H1 (cell line): Measurements from ENCODE around the gene PARP16. TPM values are rescaled to one million over a fixed set of nuclear protein-coding genes. Genes with fewer than 3 reads are reported as not detected.

Experiments
- CTCF ChIA-PET: fragments of 300-600 bp; sonication (Branson Sonifier 250); formaldehyde crosslinking; loops from one replicate; lab custom pipeline; 2021; ENCODE audit not compliant: partially characterized antibody; lab: Charles Lee
- POLR2A ChIA-PET: fragments of 300-600 bp; sonication (Branson Sonifier 250); formaldehyde crosslinking; loops from one replicate; lab custom pipeline; 2021; ENCODE audit warnings: inconsistent platforms; ENCODE audit not compliant: partially characterized antibody; lab: Charles Lee
- DNase-seq, 2 experiments: peaks; one replicate each; pipeline versions ENCODE4 v3.0.0 to v3.0.0-alpha.2; 2010 to 2022; ENCODE audit warnings: low spot score in 2 of 2, low read depth in 1 of 2, mixed read lengths in 1 of 2
- FAIRE-seq: peaks from 2 replicates; lab custom pipeline; 2011; peaks lifted over from hg19 to GRCh38; lab: Jason Lieb, UNC
- H2AFZ ChIP-seq: 2 replicates; pipeline ENCODE4 v1.8.1; 2012; ENCODE audit warnings: low read length, inconsistent platforms
- H2AK5ac ChIP-seq: 2 replicates; pipeline ENCODE4 v1.6.1; 2013; ENCODE audit warnings: low read depth, low read length
- H2BK120ac ChIP-seq: replicated peaks from 2 replicates; pipeline ENCODE3; 2013; ENCODE audit warnings: low read depth, low read length, inconsistent platforms
- H2BK12ac ChIP-seq: 2 replicates; pipeline ENCODE4 v1.6.1; 2013; ENCODE audit warnings: low read depth, low read length
- H2BK15ac ChIP-seq: 2 replicates; pipeline ENCODE4 v1.6.1; 2013; ENCODE audit warnings: low read length
- H2BK20ac ChIP-seq: 2 replicates; pipeline ENCODE4 v1.6.1; 2013; ENCODE audit warnings: low read length
- H2BK5ac ChIP-seq: 2 replicates; pipeline ENCODE4 v1.6.1; 2013; ENCODE audit warnings: low read depth, low read length
- H3K14ac ChIP-seq: 2 replicates; pipeline ENCODE4 v1.6.1; 2013; ENCODE audit warnings: inconsistent platforms; ENCODE audit not compliant: insufficient read length
- H3K18ac ChIP-seq: 2 replicates; pipeline ENCODE4 v1.6.1; 2013; ENCODE audit warnings: low read length; ENCODE audit errors: extremely low read depth
- H3K23ac ChIP-seq: 2 replicates; pipeline ENCODE4 v1.6.1; 2013; ENCODE audit warnings: inconsistent platforms; ENCODE audit not compliant: insufficient read length
- H3K23me2 ChIP-seq: 2 replicates; pipeline ENCODE4 v1.6.1; 2013; ENCODE audit warnings: low read depth, low read length
- H3K27ac ChIP-seq: 2 replicates; pipeline ENCODE4 v1.6.1; 2011; ENCODE audit warnings: low read depth, low read length, inconsistent platforms
- H3K27me3 ChIP-seq, 4 experiments: replicated peaks in 1 of 4; 1 replicate in 1 of 4; 2 replicates in 3 of 4; pipeline versions ENCODE4 v1.6.1 to v1.8.1; 2011 to 2013; ENCODE audit warnings: low read length in 3 of 4, mild to moderate bottlenecking in 3 of 4, inconsistent platforms in 2 of 4, mixed read lengths in 2 of 4, moderate library complexity in 1 of 4; ENCODE audit not compliant: control insufficient read depth in 3 of 4, insufficient read depth in 3 of 4; ENCODE audit errors: extremely low read depth in 1 of 4
- H3K36me3 ChIP-seq, 4 experiments: 2 replicates each; pipeline versions ENCODE4 v1.6.1 to v1.8.1; 2011 to 2013; ENCODE audit warnings: mild to moderate bottlenecking in 4 of 4, low read length in 3 of 4, moderate library complexity in 2 of 4, control low read depth in 1 of 4, inconsistent platforms in 1 of 4; ENCODE audit not compliant: insufficient read depth in 4 of 4, control insufficient read depth in 2 of 4
- H3K4ac ChIP-seq: replicated peaks from 2 replicates; pipeline ENCODE3; 2013; ENCODE audit warnings: low read length, low read depth, mixed read lengths, inconsistent platforms; ENCODE audit not compliant: insufficient read length
- H3K4me1 ChIP-seq, 4 experiments: replicated peaks in 1 of 4; 1 replicate in 1 of 4; 2 replicates in 3 of 4; pipeline versions ENCODE4 v1.6.1 to v1.8.1; 2011 to 2013; ENCODE audit warnings: low read length in 3 of 4, inconsistent platforms in 2 of 4, mixed read lengths in 1 of 4; ENCODE audit not compliant: insufficient read depth in 4 of 4, control insufficient read depth in 3 of 4
- H3K4me2 ChIP-seq, 2 experiments: 2 replicates each; pipeline versions ENCODE4 v1.6.1 to v1.8.1; 2011 to 2013; ENCODE audit warnings: low read depth in 2 of 2, low read length in 2 of 2, control low read depth in 1 of 2, inconsistent platforms in 1 of 2, mild to moderate bottlenecking in 1 of 2; ENCODE audit not compliant: insufficient read depth in 1 of 2
- H3K4me3 ChIP-seq, 4 experiments: fragments of 200-600, 300-600 bp in 1 of 4; sonication (generic), shearing (Covaris generic), sonication (Bioruptor Twin) in 1 of 4; 2 replicates each; pipeline versions ENCODE4 v1.5.1 to v1.8.1; 2011 to 2016; ENCODE audit warnings: low read length in 4 of 4, low read depth in 3 of 4, control low read depth in 2 of 4, inconsistent platforms in 2 of 4, mild to moderate bottlenecking in 2 of 4, mixed read lengths in 1 of 4, moderate library complexity in 1 of 4; ENCODE audit not compliant: insufficient read depth in 2 of 4; ENCODE audit errors: extremely low read depth in 1 of 4
- H3K56ac ChIP-seq: replicated peaks from 2 replicates; pipeline ENCODE3; 2013; ENCODE audit warnings: low read depth, mild to moderate bottlenecking, mixed read lengths, low read length, inconsistent platforms; ENCODE audit not compliant: insufficient read length
- H3K79me1 ChIP-seq: 2 replicates; pipeline ENCODE4 v1.6.1; 2013; ENCODE audit warnings: low read depth, low read length, control low read depth
- H3K79me2 ChIP-seq, 2 experiments: 2 replicates each; pipeline versions ENCODE4 v1.6.1 to v1.8.1; 2012 to 2013; ENCODE audit warnings: low read length in 2 of 2, mild to moderate bottlenecking in 2 of 2, inconsistent platforms in 1 of 2; ENCODE audit not compliant: insufficient read depth in 2 of 2, control insufficient read depth in 1 of 2
- H3K9ac ChIP-seq, 4 experiments: replicated peaks in 1 of 4; 1 replicate in 1 of 4; 2 replicates in 3 of 4; pipeline versions ENCODE4 v1.6.1 to v1.8.1; 2011 to 2013; ENCODE audit warnings: low read depth in 3 of 4, low read length in 3 of 4, control low read depth in 2 of 4, mild to moderate bottlenecking in 2 of 4, moderate library complexity in 2 of 4, inconsistent platforms in 1 of 4; ENCODE audit errors: extremely low read depth in 1 of 4
- H3K9me3 ChIP-seq, 2 experiments: 2 replicates each; pipeline versions ENCODE4 v1.6.1 to v1.8.1; 2012 to 2013; ENCODE audit warnings: mild to moderate bottlenecking in 2 of 2, moderate library complexity in 2 of 2, control low read depth in 1 of 2, inconsistent platforms in 1 of 2, low read depth in 1 of 2, low read length in 1 of 2, mixed read lengths in 1 of 2; ENCODE audit not compliant: insufficient read depth in 2 of 2
- H4K20me1 ChIP-seq, 2 experiments: replicated peaks in 1 of 2; 2 replicates each; pipeline versions ENCODE3 to v1.8.1; 2011 to 2013; ENCODE audit warnings: inconsistent platforms in 2 of 2, low read length in 2 of 2, mild to moderate bottlenecking in 1 of 2; ENCODE audit not compliant: insufficient read depth in 2 of 2, control insufficient read depth in 1 of 2
- H4K5ac ChIP-seq: 2 replicates; pipeline ENCODE4 v1.6.1; 2013; ENCODE audit warnings: low read length, low read depth, mixed read lengths, inconsistent platforms; ENCODE audit not compliant: insufficient read length
- H4K8ac ChIP-seq: 2 replicates; pipeline ENCODE4 v1.8.0; 2013; ENCODE audit warnings: mild to moderate bottlenecking, moderate library complexity, low read length, inconsistent platforms; ENCODE audit not compliant: insufficient read depth; ENCODE audit errors: extremely low read depth
- H4K91ac ChIP-seq: replicated peaks from 2 replicates; pipeline ENCODE3; 2013; ENCODE audit warnings: low read length, mixed read lengths, inconsistent platforms; ENCODE audit not compliant: insufficient read length
- ATF3 ChIP-seq: IDR thresholded peaks from 2 replicates; pipeline ENCODE4 v1.6.1; 2011; ENCODE audit warnings: low read depth, mild to moderate bottlenecking, low read length; ENCODE audit not compliant: insufficient read depth
- BRCA1 ChIP-seq: IDR thresholded peaks from 2 replicates; pipeline ENCODE4 v1.6.1; 2012; ENCODE audit warnings: low read depth, low read length, improper control_type of control experiment
- CBX5 ChIP-seq: fragments of 300-800, 300-1000 bp; sonication (generic); IDR thresholded peaks from 2 replicates; pipeline ENCODE4 v1.7.1; 2016; ENCODE audit warnings: antibody characterized with exemption, low read length, low read depth
- CHD2 ChIP-seq: IDR thresholded peaks from 2 replicates; pipeline ENCODE4 v1.6.1; 2012; ENCODE audit warnings: low read length, improper control_type of control experiment
- CTBP2 ChIP-seq: IDR thresholded peaks from 2 replicates; pipeline ENCODE4 v1.7.0; 2011; ENCODE audit warnings: borderline replicate concordance, mild to moderate bottlenecking, moderate library complexity, mixed read lengths, low read length; ENCODE audit not compliant: insufficient read depth, insufficient read length
- JUN ChIP-seq: IDR thresholded peaks from 2 replicates; pipeline ENCODE4 v1.6.1; 2011; ENCODE audit warnings: low read depth, mild to moderate bottlenecking, improper control_type of control experiment, low read length
- PHF8 ChIP-seq: fragments of 200-600 bp; sonication (generic); conservative IDR thresholded peaks from 2 replicates; pipeline ENCODE4 v1.7.1; 2012; ENCODE audit warnings: low read depth, mild to moderate bottlenecking, inconsistent platforms, low read length, moderate library complexity
- SAP30 ChIP-seq: fragments of 300-600 bp; sonication (generic); IDR thresholded peaks from 2 replicates; pipeline ENCODE4 v1.7.1; 2012; ENCODE audit warnings: low read length, moderate library complexity, mild to moderate bottlenecking, inconsistent platforms; ENCODE audit not compliant: insufficient read depth, insufficient replicate concordance
- SIN3A ChIP-seq, 2 experiments: IDR thresholded peaks in 1 of 2; conservative IDR thresholded peaks in 1 of 2; 2 replicates each; pipeline ENCODE4 v1.6.1; 2011 to 2012; ENCODE audit warnings: low read length in 2 of 2, improper control_type of control experiment in 1 of 2, low read depth in 1 of 2, mild to moderate bottlenecking in 1 of 2
- SIX5 ChIP-seq: IDR thresholded peaks from 2 replicates; pipeline ENCODE4 v1.6.1; 2011; ENCODE audit warnings: mild to moderate bottlenecking, low read depth, low read length
- SP4 ChIP-seq: IDR thresholded peaks from 2 replicates; pipeline ENCODE4 v1.6.1; 2012; ENCODE audit warnings: low read length, inconsistent platforms
- ZNF274 ChIP-seq: IDR thresholded peaks from 2 replicates; pipeline ENCODE4 v1.7.0; 2012; ENCODE audit warnings: low read length, borderline replicate concordance; ENCODE audit errors: extremely low read depth
- WGBS, 2 experiments: shearing (Covaris generic) in 1 of 2; methylation state at CpG; one replicate each; pipeline versions ENCODE4 v1.1.6 to v1.1.7; 2013 to 2015; ENCODE audit warnings: low lambda C conversion rate in 2 of 2, mixed read lengths in 2 of 2, inconsistent platforms in 1 of 2, low coverage in 1 of 2, missing lambda C conversion rate in 1 of 2; ENCODE audit not compliant: insufficient replicate concordance in 2 of 2, insufficient coverage in 1 of 2, insufficient read length in 1 of 2; ENCODE audit errors: extremely low coverage in 1 of 2, missing lambda C conversion rate in 1 of 2; 5-methylcytosine and 5-hydroxymethylcytosine counted together
- polyA plus RNA-seq, 7 experiments: library from polyadenylated mRNA; depleted of rRNA in 3 of 7; stranded (reverse) in 5 of 7; unstranded in 2 of 7; fragments of >200 nt in 5 of 7; fragments of 200-250 nt in 2 of 7; gene quantifications; 1 replicate in 5 of 7; 2 replicates in 1 of 7; 4 replicates in 1 of 7; pipeline versions ENCODE4 v1.2.1 to v1.2.3, GENCODE V29; 2011 to 2013; ENCODE audit warnings: missing spikeins in 2 of 7, mixed read lengths in 2 of 7
- total RNA-seq: library from RNA; stranded (reverse); fragmentation: NEBNext Ultra II Directional; extraction: Animal tissue kit (Norgen Biotek cat#: 25700); gene quantifications from 2 replicates; pipeline ENCODE4 v1.2.1, GENCODE V29; 2021

Gene PARP16
- total and polyA plus RNA-seq, 2 of the 8 experiments (the other 6 are each of a cell fraction or from before 2014, with no cell fraction given): 3.7 to 5.0 TPM

DNA sequence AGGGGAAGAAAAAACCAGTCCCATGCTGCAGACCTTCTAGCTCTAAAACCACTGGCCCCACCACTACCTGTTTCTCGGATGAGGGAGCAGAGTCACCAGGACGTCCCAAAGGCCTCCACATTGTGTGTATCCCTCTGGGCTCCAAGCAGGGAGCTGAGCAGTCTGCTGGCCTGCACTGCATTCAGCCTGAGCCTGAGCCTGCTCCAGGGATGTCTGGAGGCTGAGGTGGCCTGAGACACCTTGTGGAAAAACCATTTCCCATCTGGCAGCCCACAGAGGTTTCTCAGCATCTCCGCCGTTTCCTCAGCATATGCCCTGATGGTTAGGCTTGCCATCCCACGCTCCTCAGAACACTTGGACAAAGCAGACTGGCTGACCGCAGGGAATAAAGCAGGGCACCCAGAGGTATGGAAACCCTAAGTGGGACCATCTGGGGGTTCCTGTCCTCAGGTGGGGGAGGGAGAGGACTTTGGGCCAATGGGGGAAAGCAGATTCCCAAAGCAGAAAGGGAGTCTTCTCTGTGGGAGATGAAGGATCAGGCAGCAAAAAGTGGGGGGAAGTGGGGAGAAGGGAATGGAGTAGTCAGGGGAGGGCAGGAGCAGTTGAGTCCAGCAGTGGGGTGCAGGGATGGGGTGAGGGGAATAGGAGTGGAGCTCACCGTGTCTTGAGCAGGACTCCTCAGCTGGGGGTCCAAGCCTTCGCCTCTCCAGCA lies 75.8 kb downstream of the PARP16 start, which contains the start of gene CILP:
Gene CILP, minus strand, starts transcription at position 704 of the 712 bp plus-strand sequence. CDS start 1,718 bp downstream, outside the sequence.
- Histone ChIP-seq H3K9ac (no peak within 1 kb of the TSS), H3K14ac (no peak within 1 kb of the TSS)
- 85% methylated on average over 8 of the region's 8 CpGs; no CpG with 5 or more reads in 1 of the 2 experiments for WGBS, 2 experiments
- no peak for TF ChIP-seq CTBP2
- no peak for TF ChIP-seq SP4
- TF ChIP-seq ZNF274: no peak
- no peak for TF ChIP-seq SAP30
- TF ChIP-seq ATF3: no peak
- no peak for TF ChIP-seq CHD2
- no peak for TF ChIP-seq CBX5
- no peak for TF ChIP-seq JUN
- TF ChIP-seq BRCA1: no peak
- no peak for TF ChIP-seq SIX5
- TF ChIP-seq SIN3A (conservative IDR thresholded peaks at IDR 0.05 in 1 of 2, IDR thresholded peaks at IDR 0.05 in 1 of 2; ENCODE audit: low read depth in 1 of 2, low read length in 2 of 2): no peak
- TF ChIP-seq PHF8: no peak

More for the DNA sequence above, 75.8 kb downstream of the PARP16 start, which contains the start of gene CILP:
- Histone ChIP-seq H3K36me3 (no peaks in the 10 kb centered on the region), H4K8ac (peak within 1 kb of the TSS; percentile 28), H3K23ac (no peak within 1 kb of the TSS), H3K4me2 (no peak within 1 kb of the TSS), H3K4me3 (no peak within 1 kb of the TSS), H2BK20ac (no peak within 1 kb of the TSS), H3K18ac (no peak within 1 kb of the TSS), H3K23me2 (no peaks in the 10 kb centered on the region), H2AFZ (no peak within 1 kb of the TSS), H4K5ac (no peak within 1 kb of the TSS), H2BK12ac (no peak within 1 kb of the TSS), H3K79me1 (no peaks in the 10 kb centered on the region), H3K27me3 (no peaks in the 10 kb centered on the region; a peak in 1 of 7 replicates), H3K4me1 (peaks cover 0 to 4% (median 0%) of the 10 kb centered on the region in 4 experiments; a peak in 3 of 7 replicates), H3K56ac (no peak within 1 kb of the TSS), H2AK5ac (no peak within 1 kb of the TSS), H3K4ac (no peak within 1 kb of the TSS), H3K27ac (no peak within 1 kb of the TSS), H4K91ac (no peak within 1 kb of the TSS), H2BK5ac (no peak within 1 kb of the TSS), H3K79me2 (no peaks in the 10 kb centered on the region), H2BK120ac (no peak within 1 kb of the TSS), H3K9me3 (no peaks in the 10 kb centered on the region), H4K20me1 (peaks cover 0 to 2% of the 10 kb centered on the region in 2 experiments), H2BK15ac (peak within 1 kb of the TSS; percentile 53; the same call in 1 of the 2 replicates)
- FAIRE-seq: no peak
- CTCF ChIA-PET: interaction anchor here (0.8 to 7.0 kb wide), 21 partner anchors 9 to 726 kb away, joined by 3 to 87 read pairs (median 7); partner anchors contain the start of gene PARP16
- POLR2A ChIA-PET: interaction anchor here (0.9 to 1.2 kb wide), 3 partner anchors 10 to 76 kb away, joined by 3 to 5 read pairs (median 3); partner anchors contain the start of genes CLPX and PARP16
- DNase-seq: no peak
